ENCODE data around the gene MIGA1. TPM values are rescaled to one million over a fixed set of nuclear protein-coding genes. Genes with fewer than 3 reads are reported as not detected.

The MIGA1 gene
- total RNA-seq, 1 donor from 2014 or later: 13.0 TPM

DNA sequence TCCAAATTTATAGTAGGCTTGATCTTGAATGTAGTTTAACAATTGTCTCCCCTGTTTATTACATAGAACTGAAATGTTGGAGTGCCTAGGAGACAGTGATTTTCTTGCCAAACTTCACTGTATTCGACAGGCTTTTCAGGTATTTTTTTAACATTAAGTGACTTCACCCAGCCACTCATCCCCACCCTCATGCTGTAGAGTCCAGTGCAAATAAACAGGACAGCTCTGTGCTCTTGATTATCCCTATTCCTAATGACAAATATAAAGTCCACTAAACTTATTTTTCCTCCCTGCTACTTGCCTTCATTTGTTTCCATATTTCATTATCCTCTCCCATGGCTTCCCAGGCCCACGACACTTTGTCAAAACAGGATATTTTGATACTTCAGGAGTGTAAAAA, 79.8 kb downstream of the MIGA1 start:
- no peak for DNase-seq
- ATAC-seq (ENCODE audit: low read depth): no peak
- no peaks in the 10 kb centered on the region for H3K27me3 Mint-ChIP-seq
- ChIA-PET CTCF (no interaction called here), POLR2A (no interaction called here)
- H3K9me3 Mint-ChIP-seq: peaks cover 20% of the 10 kb centered on the region
- peaks cover 76% of the 10 kb centered on the region for H3K36me3 Mint-ChIP-seq (ENCODE audit: low read depth)
- intact Hi-C loops (cut with micrococcal nuclease): no loop called here
- H3K4me1 Mint-ChIP-seq: no peaks in the 10 kb centered on the region
- no peak overlapping the region for H3K4me3 Mint-ChIP-seq
- TF ChIP-seq, protein P1, sequence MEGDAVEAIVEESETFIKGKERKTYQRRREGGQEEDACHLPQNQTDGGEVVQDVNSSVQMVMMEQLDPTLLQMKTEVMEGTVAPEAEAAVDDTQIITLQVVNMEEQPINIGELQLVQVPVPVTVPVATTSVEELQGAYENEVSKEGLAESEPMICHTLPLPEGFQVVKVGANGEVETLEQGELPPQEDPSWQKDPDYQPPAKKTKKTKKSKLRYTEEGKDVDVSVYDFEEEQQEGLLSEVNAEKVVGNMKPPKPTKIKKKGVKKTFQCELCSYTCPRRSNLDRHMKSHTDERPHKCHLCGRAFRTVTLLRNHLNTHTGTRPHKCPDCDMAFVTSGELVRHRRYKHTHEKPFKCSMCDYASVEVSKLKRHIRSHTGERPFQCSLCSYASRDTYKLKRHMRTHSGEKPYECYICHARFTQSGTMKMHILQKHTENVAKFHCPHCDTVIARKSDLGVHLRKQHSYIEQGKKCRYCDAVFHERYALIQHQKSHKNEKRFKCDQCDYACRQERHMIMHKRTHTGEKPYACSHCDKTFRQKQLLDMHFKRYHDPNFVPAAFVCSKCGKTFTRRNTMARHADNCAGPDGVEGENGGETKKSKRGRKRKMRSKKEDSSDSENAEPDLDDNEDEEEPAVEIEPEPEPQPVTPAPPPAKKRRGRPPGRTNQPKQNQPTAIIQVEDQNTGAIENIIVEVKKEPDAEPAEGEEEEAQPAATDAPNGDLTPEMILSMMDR (IDR thresholded peaks at IDR 0.05): no peak
- no peak overlapping the region for H3K27ac Mint-ChIP-seq

DNA sequence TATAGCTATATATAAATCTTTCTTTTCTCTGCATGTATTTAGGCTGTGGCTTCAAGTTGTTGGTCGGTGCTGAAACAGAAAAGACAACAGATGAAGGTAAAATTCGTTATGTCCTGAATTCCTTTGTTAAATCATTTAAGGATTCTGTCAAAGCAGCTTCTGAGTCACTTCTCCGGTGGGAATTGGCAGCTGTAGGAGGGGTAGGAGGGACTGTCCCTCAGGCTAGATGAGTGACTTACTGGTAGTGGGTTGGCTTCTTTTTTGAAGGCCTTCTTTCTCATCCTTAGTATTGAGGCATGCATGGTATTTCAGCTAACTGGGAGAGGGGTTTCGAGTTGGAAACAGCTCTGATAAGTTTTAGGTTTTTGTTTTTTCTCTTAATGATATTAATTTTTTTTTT, 86.8 kb downstream of the MIGA1 start:
- ATAC-seq (ENCODE audit: low read depth): no peak
- Mint-ChIP-seq H3K36me3 (ENCODE audit: low read depth) (peaks cover 54% of the 10 kb centered on the region), H3K27ac (no peak overlapping the region), H3K4me1 (no peaks in the 10 kb centered on the region), H3K9me3 (no peaks in the 10 kb centered on the region), H3K27me3 (no peaks in the 10 kb centered on the region), H3K4me3 (no peak overlapping the region)
- ChIA-PET CTCF (no interaction called here), POLR2A (no interaction called here)
- intact Hi-C loops (cut with micrococcal nuclease): no loop called here
- no peak for DNase-seq
- TF ChIP-seq, protein P1 (IDR thresholded peaks at IDR 0.05): no peak

DNA sequence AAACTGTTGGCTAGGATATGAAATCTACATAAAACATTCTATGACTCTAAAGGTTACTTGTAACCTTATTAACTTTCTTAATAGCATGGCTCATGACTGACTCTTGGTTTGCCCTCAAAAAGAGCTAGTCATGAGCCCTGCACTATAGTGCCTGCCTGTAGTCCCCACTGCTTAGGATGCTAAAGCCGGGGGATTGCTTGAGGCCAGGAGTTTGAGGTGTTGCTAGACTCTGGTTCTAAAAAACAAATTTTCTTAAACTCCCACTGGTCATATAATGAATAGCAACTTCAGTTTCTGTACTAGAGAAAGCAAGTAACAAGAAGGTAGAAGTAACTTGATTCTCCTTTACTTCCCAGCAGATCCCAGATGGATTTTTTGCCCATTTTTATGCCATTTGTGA, 93.2 kb downstream of the MIGA1 start:
- ATAC-seq (ENCODE audit: low read depth) (no peak), DNase-seq (no peak)
- H3K27ac Mint-ChIP-seq: no peak overlapping the region
- CTCF ChIA-PET: no interaction called here
- peaks cover 31% of the 10 kb centered on the region for H3K36me3 Mint-ChIP-seq (ENCODE audit: low read depth)
- H3K4me1 Mint-ChIP-seq: no peaks in the 10 kb centered on the region
- H3K4me3 Mint-ChIP-seq: no peak overlapping the region
- TF ChIP-seq, protein P1 (IDR thresholded peaks at IDR 0.05): no peak
- H3K27me3 Mint-ChIP-seq: no peaks in the 10 kb centered on the region
- intact Hi-C loops (cut with micrococcal nuclease): no loop called here
- POLR2A ChIA-PET: no interaction called here
- H3K9me3 Mint-ChIP-seq: no peaks in the 10 kb centered on the region

DNA sequence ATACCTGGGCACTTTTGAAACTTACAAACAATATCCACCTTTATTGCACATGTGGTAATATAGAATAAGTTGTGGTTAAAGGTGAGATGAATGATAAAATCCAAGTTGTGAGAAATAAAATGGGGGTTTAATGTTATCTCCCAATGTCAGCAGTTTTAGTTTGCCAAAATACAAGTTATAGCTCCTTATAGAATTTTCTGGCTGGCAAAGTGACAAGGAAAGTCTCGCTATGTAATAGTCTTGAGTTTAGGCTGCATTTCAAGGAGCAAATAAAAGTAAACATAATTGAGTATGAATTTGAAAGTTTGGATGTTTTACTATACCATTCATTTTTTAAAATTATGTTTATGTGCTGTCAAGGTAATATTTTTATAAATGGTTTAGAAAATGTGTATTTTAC, 94.0 kb downstream of the MIGA1 start:
- intact Hi-C loops (cut with micrococcal nuclease): no loop called here
- H3K4me1 Mint-ChIP-seq: no peaks in the 10 kb centered on the region
- no peak overlapping the region for H3K27ac Mint-ChIP-seq
- DNase-seq: no peak
- peaks cover 28% of the 10 kb centered on the region for H3K36me3 Mint-ChIP-seq (ENCODE audit: low read depth)
- H3K9me3 Mint-ChIP-seq: no peaks in the 10 kb centered on the region
- H3K4me3 Mint-ChIP-seq: no peak overlapping the region
- POLR2A ChIA-PET: no interaction called here
- CTCF ChIA-PET: no interaction called here
- TF ChIP-seq, protein P1 (IDR thresholded peaks at IDR 0.05): no peak
- no peaks in the 10 kb centered on the region for H3K27me3 Mint-ChIP-seq
- no peak for ATAC-seq (ENCODE audit: low read depth)

DNA sequence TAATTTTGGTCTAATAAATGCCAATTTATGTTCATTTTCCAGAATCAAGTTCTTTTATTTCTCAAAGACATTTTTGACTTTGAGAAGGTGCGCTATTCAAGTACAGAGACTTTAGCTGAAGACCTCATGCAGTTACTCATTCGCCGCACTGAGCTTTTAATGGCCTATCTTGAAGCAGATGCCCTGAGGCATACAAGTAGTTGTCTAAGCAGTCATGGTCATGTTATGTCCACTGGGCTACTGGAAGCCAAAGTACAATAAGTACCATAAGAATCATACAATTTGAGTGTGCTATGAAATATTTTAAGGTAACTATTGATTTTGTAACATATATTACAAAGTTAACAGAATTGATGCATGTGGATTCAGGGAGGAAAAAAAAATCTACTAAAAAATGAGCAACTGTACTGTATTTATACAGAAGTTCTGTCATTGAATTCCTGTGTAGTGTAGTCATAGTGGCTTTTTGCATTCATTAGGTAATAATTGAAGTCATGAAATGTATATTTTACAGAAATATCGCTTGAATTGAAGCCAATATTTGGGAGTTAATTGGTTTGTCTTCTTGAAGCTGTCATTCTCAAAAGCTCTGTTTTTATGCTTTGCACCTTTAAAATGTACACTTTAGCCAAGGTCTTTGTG, 95.5 kb downstream of the MIGA1 start:
- Mint-ChIP-seq H3K27me3 (no peaks in the 10 kb centered on the region), H3K9me3 (no peaks in the 10 kb centered on the region), H3K27ac (no peak overlapping the region), H3K36me3 (ENCODE audit: low read depth) (peaks cover 23% of the 10 kb centered on the region), H3K4me1 (no peaks in the 10 kb centered on the region), H3K4me3 (no peak overlapping the region)
- no peak for DNase-seq
- intact Hi-C loops (cut with micrococcal nuclease): no loop called here
- POLR2A ChIA-PET: no interaction called here
- TF ChIP-seq, protein P1 (IDR thresholded peaks at IDR 0.05): no peak
- CTCF ChIA-PET: no interaction called here
- no peak for ATAC-seq (ENCODE audit: low read depth)

All from activated B cell treated with CpG ODN at 0.5 μM for 24 hours (primary cell).